ENCODE measurements around the gene SHANK2.

- TF ChIP-seq ELK1 (IDR thresholded peaks at IDR 0.05; ENCODE audit: borderline replicate concordance, low read depth, low read length), result no peak
- no peak for TF ChIP-seq CTCF (conservative IDR thresholded peaks at IDR 0.05; ENCODE audit: low read depth, low read length)
- no peak for TF ChIP-seq RAD21 (IDR thresholded peaks at IDR 0.05; ENCODE audit: low read length)
- no peak for TF ChIP-seq RFX5 (IDR thresholded peaks at IDR 0.05; ENCODE audit: low read depth, low read length)
- TF ChIP-seq POLR2A (IDR thresholded peaks at IDR 0.05; ENCODE audit: low read depth, low read length), result no peak
- TF ChIP-seq CHD1 (IDR thresholded peaks at IDR 0.05; ENCODE audit: low read depth, low read length), result no peak
- no peak for TF ChIP-seq CEBPB (IDR thresholded peaks at IDR 0.05; ENCODE audit: low read depth, low read length)
These were observed 44.8 kb downstream of the SHANK2 start for GRCh38 chr11:71207563-71207962.
